HG02973 (cell line): ENCODE measurements around the gene FBXL17.

ENCODE experiments used
- ATAC-seq: cut with Tn5 transposase; IDR thresholded peaks from one replicate; pipeline ENCODE4 v1.9.1; 2021; ENCODE audit warnings: moderate library complexity; ENCODE audit not compliant: unreplicated experiment

The FBXL17 gene

GRCh38 chr5:107929080-107929479, 452.8 kb downstream of the FBXL17 start:
- ATAC-seq: no peak

- no peak for ATAC-seq
Measured at GRCh38 chr5:107926121-107926520, 455.8 kb downstream of the FBXL17 start.

GRCh38 chr5:107925200-107925599, 456.7 kb downstream of the FBXL17 start:
- ATAC-seq: no peak

- no peak for ATAC-seq
Measured at GRCh38 chr5:107919969-107920368, 461.9 kb downstream of the FBXL17 start.

GRCh38 chr5:107919361-107919760, 462.5 kb downstream of the FBXL17 start:
- no peak for ATAC-seq

- ATAC-seq: no peak
Measured at GRCh38 chr5:107917983-107918382, 463.9 kb downstream of the FBXL17 start.

GRCh38 chr5:107916731-107917725, 464.9 kb downstream of the FBXL17 start:
- ATAC-seq: no peak

- no peak for ATAC-seq
Measured at GRCh38 chr5:107915176-107915812, 466.6 kb downstream of the FBXL17 start.

- ATAC-seq: no peak
Measured at GRCh38 chr5:107913494-107913893, 468.4 kb downstream of the FBXL17 start.

- no peak for ATAC-seq
Measured at GRCh38 chr5:107900721-107901120, 481.2 kb downstream of the FBXL17 start.

GRCh38 chr5:107894361-107894760, 487.5 kb downstream of the FBXL17 start:
- ATAC-seq: no peak

- no peak for ATAC-seq
Measured at GRCh38 chr5:107893642-107894041, 488.3 kb downstream of the FBXL17 start.

GRCh38 chr5:107889387-107889786, 492.5 kb downstream of the FBXL17 start:
- ATAC-seq: no peak

- no peak for ATAC-seq
Measured at GRCh38 chr5:107888541-107888940, 493.4 kb downstream of the FBXL17 start.

GRCh38 chr5:107887166-107887943, 494.5 kb downstream of the FBXL17 start:
- no peak for ATAC-seq

- ATAC-seq: no peak
Measured at GRCh38 chr5:107885601-107886000, 496.3 kb downstream of the FBXL17 start.

- no peak for ATAC-seq
Measured at GRCh38 chr5:107884871-107885270, 497.0 kb downstream of the FBXL17 start.

GRCh38 chr5:107878661-107879060, 503.2 kb downstream of the FBXL17 start:
- no peak for ATAC-seq

- no peak for ATAC-seq
Measured at GRCh38 chr5:107876906-107877305, 505.0 kb downstream of the FBXL17 start.

- ATAC-seq: no peak
Measured at GRCh38 chr5:107876261-107876660, 505.6 kb downstream of the FBXL17 start.

GRCh38 chr5:107875833-107876232, 506.1 kb downstream of the FBXL17 start:
- no peak for ATAC-seq
